ENCODE measurements around the gene DMGDH. TPM values are rescaled to one million over a fixed set of nuclear protein-coding genes. Genes with fewer than 3 reads are reported as not detected.

The DMGDH gene
- total and polyA plus RNA-seq, 10 of the 15 experiments (the other 5 are each of a cell fraction or from before 2014, with no cell fraction given): 0.22 to 1.5 (median 0.44) TPM; not detected in 3

DNA sequence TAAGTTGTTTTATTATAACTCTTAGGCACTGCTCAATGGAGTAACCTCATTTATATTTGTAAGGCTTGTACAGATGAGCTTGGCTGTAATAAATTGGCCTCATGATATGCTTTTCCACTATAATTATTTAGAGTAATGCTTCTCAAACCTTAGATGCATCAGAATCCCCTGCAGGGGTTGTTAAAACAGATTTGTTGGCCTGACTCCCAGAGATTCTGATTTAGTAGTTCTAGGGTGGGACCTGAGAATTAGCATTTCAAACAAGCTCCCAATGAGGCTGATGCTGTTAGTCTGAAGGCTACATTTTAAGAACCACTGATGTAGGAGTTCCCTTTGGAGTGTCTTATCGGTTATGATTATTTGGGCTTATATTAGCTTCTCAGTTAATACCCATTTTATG is 46.1 kb downstream of the DMGDH start:
- no peak for TF ChIP-seq TCF12 (IDR thresholded peaks at IDR 0.05; ENCODE audit: low read depth, low read length)
- TF ChIP-seq BACH1 (IDR thresholded peaks at IDR 0.05; ENCODE audit: borderline replicate concordance): no peak
- no peak for TF ChIP-seq RELB (IDR thresholded peaks at IDR 0.05; ENCODE audit: low read depth)
- TF ChIP-seq ESRRA (IDR thresholded peaks at IDR 0.05; ENCODE audit: low read length): no peak
- Histone ChIP-seq H3K36me3 (ENCODE audit: control insufficient read depth in 2 of 2, insufficient read depth in 2 of 2, low read length in 1 of 2) (no peaks in the 10 kb centered on the region), H3K9me3 (replicated peaks; ENCODE audit: control insufficient read depth, insufficient read depth, low read length) (no peaks in the 10 kb centered on the region), H3K27ac (ENCODE audit: control insufficient read depth, insufficient read depth) (no peak overlapping the region), H3K4me3 (no peak overlapping the region), H3K4me1 (ENCODE audit: control insufficient read depth, insufficient read depth, low read length) (no peaks in the 10 kb centered on the region), H3K4me2 (ENCODE audit: control insufficient read depth, insufficient read depth) (no peak overlapping the region), H2AFZ (ENCODE audit: control insufficient read depth, low read depth, low read length) (no peak overlapping the region), H3K27me3 (replicated peaks in 1 of 2; ENCODE audit: control insufficient read depth in 2 of 2, insufficient read depth in 2 of 2, low read length in 1 of 2) (no peaks in the 10 kb centered on the region; a peak in 2 of 4 replicates), H4K20me1 (ENCODE audit: control insufficient read depth, insufficient read depth) (no peaks in the 10 kb centered on the region), H3K9ac (ENCODE audit: control insufficient read depth, insufficient read depth, low read length) (no peak overlapping the region), H3K79me2 (ENCODE audit: control insufficient read depth, insufficient read depth, low read length) (no peaks in the 10 kb centered on the region)
- in situ Hi-C loops (cut with MboI) (loop anchor here (5.0 kb wide), 2 partner anchors 109 to 444 kb away; no protein-coding TSS in a partner anchor), intact Hi-C loops (cut with micrococcal nuclease; ENCODE audit: unreplicated experiment) (loop anchor here (5.0 to 10.0 kb wide), 2 partner anchors 41 to 831 kb away; no protein-coding TSS in a partner anchor)
- no TSS peak for BruUV-seq (replicated peaks)
- POLR2A ChIA-PET: no interaction called here
- WGBS (ENCODE audit: insufficient coverage, insufficient replicate concordance, low lambda C conversion rate, missing lambda C conversion rate): 77% methylated on average over 1 of the region's 1 CpG
- RAD21 ChIA-PET (ENCODE audit: unreplicated experiment): interaction anchor here (0.7 to 11.7 kb wide), 10 partner anchors 35 to 445 kb away, joined by 3 to 326 read pairs (median 6); no protein-coding TSS in a partner anchor
- ATAC-seq: no peak
- CTCF ChIA-PET: interaction anchor here (0.6 to 13.5 kb wide), 26 partner anchors 11 to 981 kb away, joined by 3 to 658 read pairs (median 9); partner anchors contain the start of gene ARSB
- FAIRE-seq: no peak
- DNase-seq (ENCODE audit: low read depth, low spot score): no peak
- SMC1A ChIA-PET (ENCODE audit: uncharacterized antibody, unreplicated experiment): interaction anchor here (0.8 to 12.4 kb wide), 15 partner anchors 12 to 512 kb away, joined by 3 to 359 read pairs (median 6); partner anchors contain the start of gene ARSB

GRCh38 chr5:79022771-79023170 is 46.7 kb downstream of the DMGDH start:
- in situ Hi-C loops (cut with MboI) (loop anchor here (5.0 kb wide), 2 partner anchors 110 to 445 kb away; no protein-coding TSS in a partner anchor), intact Hi-C loops (cut with micrococcal nuclease; ENCODE audit: unreplicated experiment) (loop anchor here (5.0 to 10.0 kb wide), 2 partner anchors 40 to 832 kb away; no protein-coding TSS in a partner anchor)
- FAIRE-seq (no peak), ATAC-seq (no peak), DNase-seq (ENCODE audit: low read depth, low spot score) (no peak)
- no peaks in the 10 kb centered on the region for H3K79me2 ChIP-seq (ENCODE audit: control insufficient read depth, insufficient read depth, low read length)
- ChIA-PET CTCF (interaction anchor here (0.5 to 13.5 kb wide), 32 partner anchors 7 to 989 kb away, joined by 3 to 658 read pairs (median 4); partner anchors contain the start of gene ARSB), POLR2A (no interaction called here), SMC1A (ENCODE audit: uncharacterized antibody, unreplicated experiment) (interaction anchor here (0.7 to 12.4 kb wide), 21 partner anchors 12 to 451 kb away, joined by 3 to 359 read pairs (median 6); partner anchors contain the start of gene ARSB), RAD21 (ENCODE audit: unreplicated experiment) (interaction anchor here (0.9 to 11.7 kb wide), 10 partner anchors 30 to 446 kb away, joined by 3 to 326 read pairs (median 6); no protein-coding TSS in a partner anchor)
- no peak overlapping the region for H3K9ac ChIP-seq (ENCODE audit: control insufficient read depth, insufficient read depth, low read length)
- no peak overlapping the region for H3K4me3 ChIP-seq
- 17% methylated on average over 2 of the region's 2 CpGs for WGBS (ENCODE audit: insufficient coverage, insufficient replicate concordance, low lambda C conversion rate, missing lambda C conversion rate)
- H3K9me3 ChIP-seq (replicated peaks; ENCODE audit: control insufficient read depth, insufficient read depth, low read length): no peaks in the 10 kb centered on the region
- H3K27ac ChIP-seq (ENCODE audit: control insufficient read depth, insufficient read depth): no peak overlapping the region
- H3K27me3 ChIP-seq (replicated peaks in 1 of 2; ENCODE audit: control insufficient read depth in 2 of 2, insufficient read depth in 2 of 2, low read length in 1 of 2): no peaks in the 10 kb centered on the region; a peak in 2 of 4 replicates
- no peak overlapping the region for H2AFZ ChIP-seq (ENCODE audit: control insufficient read depth, low read depth, low read length)
- no peak for TF ChIP-seq ZNF622 (IDR thresholded peaks at IDR 0.05)
- no peak for TF ChIP-seq HDGF (IDR thresholded peaks at IDR 0.05)
- no peak for TF ChIP-seq USF1 (IDR thresholded peaks at IDR 0.05; ENCODE audit: borderline replicate concordance, extremely low read length, insufficient read depth, low read depth, low read length)
- TF ChIP-seq, protein P1, sequence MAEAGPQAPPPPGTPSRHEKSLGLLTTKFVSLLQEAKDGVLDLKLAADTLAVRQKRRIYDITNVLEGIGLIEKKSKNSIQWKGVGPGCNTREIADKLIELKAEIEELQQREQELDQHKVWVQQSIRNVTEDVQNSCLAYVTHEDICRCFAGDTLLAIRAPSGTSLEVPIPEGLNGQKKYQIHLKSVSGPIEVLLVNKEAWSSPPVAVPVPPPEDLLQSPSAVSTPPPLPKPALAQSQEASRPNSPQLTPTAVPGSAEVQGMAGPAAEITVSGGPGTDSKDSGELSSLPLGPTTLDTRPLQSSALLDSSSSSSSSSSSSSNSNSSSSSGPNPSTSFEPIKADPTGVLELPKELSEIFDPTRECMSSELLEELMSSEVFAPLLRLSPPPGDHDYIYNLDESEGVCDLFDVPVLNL (IDR thresholded peaks at IDR 0.05; ENCODE audit: low read depth, low read length): no peak
- TF ChIP-seq MYB (IDR thresholded peaks at IDR 0.05; ENCODE audit: borderline replicate concordance, low read depth, low read length): no peak
- TF ChIP-seq CBX5 (IDR thresholded peaks at IDR 0.05; ENCODE audit: low read depth): no peak
- TF ChIP-seq POU2F2 (IDR thresholded peaks at IDR 0.05; ENCODE audit: borderline replicate concordance, low read depth, low read length): no peak
- no peak for TF ChIP-seq ZZZ3 (IDR thresholded peaks at IDR 0.05; ENCODE audit: control insufficient read depth, insufficient read length, low read depth)
- H3K4me1 ChIP-seq (ENCODE audit: control insufficient read depth, insufficient read depth, low read length): no peaks in the 10 kb centered on the region
- no peaks in the 10 kb centered on the region for H3K36me3 ChIP-seq (ENCODE audit: control insufficient read depth in 2 of 2, insufficient read depth in 2 of 2, low read length in 1 of 2)
- BruUV-seq (replicated peaks): no TSS peak
- H3K4me2 ChIP-seq (ENCODE audit: control insufficient read depth, insufficient read depth): no peak overlapping the region
- H4K20me1 ChIP-seq (ENCODE audit: control insufficient read depth, insufficient read depth): no peaks in the 10 kb centered on the region

Data from GM12878 (cell line).